Urinary bladder (tissue), 4 donors: ENCODE results near the gene TMEM151B. TPM values are rescaled to one million over a fixed set of nuclear protein-coding genes. Genes with fewer than 3 reads are reported as not detected.

Experiments used
- DNase-seq: peaks from one replicate; pipeline ENCODE4 v3.0.0-alpha.2; 2015; ENCODE audit errors: extremely low spot score
- H3K27ac ChIP-seq: one replicate; pipeline ENCODE4 v1.5.1; 2013; ENCODE audit warnings: low read depth, mild to moderate bottlenecking, moderate library complexity
- H3K36me3 ChIP-seq: one replicate; pipeline ENCODE4 v1.6.1; 2013; ENCODE audit warnings: mild to moderate bottlenecking, moderate library complexity; ENCODE audit not compliant: insufficient read depth
- H3K4me1 ChIP-seq: one replicate; pipeline ENCODE4 v1.6.1; 2013; ENCODE audit warnings: mild to moderate bottlenecking, moderate library complexity; ENCODE audit not compliant: insufficient read depth
- H3K4me3 ChIP-seq: one replicate; pipeline ENCODE4 v1.5.1; 2013; ENCODE audit warnings: low read depth, low read length
- WGBS: extraction: QIAGEN DNeasy Blood & Tissue Kit; methylation state at CpG from one replicate; pipeline ENCODE4 v1.1.7; 2013; 5-methylcytosine and 5-hydroxymethylcytosine counted together
- polyA plus RNA-seq: library from polyadenylated mRNA; stranded (reverse); fragments of 200-250 nt; gene quantifications from one replicate; pipeline ENCODE4 v1.2.3, GENCODE V29; 2013
- total RNA-seq: library from RNA; depleted of rRNA; stranded (reverse); fragments of >200 nt; gene quantifications from one replicate; pipeline ENCODE4 v1.2.3, GENCODE V29; 2014
- donor health status: healthy with polysubstance abuse.
- donor health status: healthy.

Gene TMEM151B
- total and polyA plus RNA-seq, 2 donors, result 0.48 to 0.54 TPM

GRCh38 chr6:44300292-44300823, 30.1 kb downstream of the TMEM151B start:
- Histone ChIP-seq H3K4me3 (no peak overlapping the region), H3K4me1 (peaks cover 2% of the 10 kb centered on the region), H3K36me3 (no peaks in the 10 kb centered on the region), H3K27ac (no peak overlapping the region)
- 89% methylated on average over 7 of the region's 7 CpGs for WGBS
- DNase-seq, result no peak

- DNase-seq, result no peak
Measured at GRCh38 chr6:44301106-44301505, 30.9 kb downstream of the TMEM151B start.

GRCh38 chr6:44301782-44302564, 31.7 kb downstream of the TMEM151B start:
- DNase-seq, result no peak
- whole genome bisulfite sequencing, result 92% methylated on average over 14 of the region's 14 CpGs
- Histone ChIP-seq H3K27ac (no peak overlapping the region), H3K36me3 (peaks cover 4% of the 10 kb centered on the region), H3K4me1 (peaks cover 2% of the 10 kb centered on the region), H3K4me3 (no peak overlapping the region)

More at GRCh38 chr6:44301106-44301505, 30.9 kb downstream of the TMEM151B start:
- H3K4me3 ChIP-seq, result no peak overlapping the region
- no peak overlapping the region for H3K27ac ChIP-seq
- peaks cover 4% of the 10 kb centered on the region for H3K36me3 ChIP-seq
- H3K4me1 ChIP-seq, result peaks cover 2% of the 10 kb centered on the region
- WGBS, result 93% methylated on average over 8 of the region's 8 CpGs

GRCh38 chr6:44302856-44303255, 32.6 kb downstream of the TMEM151B start:
- H3K36me3 ChIP-seq, result peaks cover 4% of the 10 kb centered on the region
- no peak overlapping the region for H3K27ac ChIP-seq
- DNase-seq, result no peak
- 97% methylated on average over 12 of the region's 12 CpGs for WGBS
- no peaks in the 10 kb centered on the region for H3K4me1 ChIP-seq
- no peak overlapping the region for H3K4me3 ChIP-seq

DNA sequence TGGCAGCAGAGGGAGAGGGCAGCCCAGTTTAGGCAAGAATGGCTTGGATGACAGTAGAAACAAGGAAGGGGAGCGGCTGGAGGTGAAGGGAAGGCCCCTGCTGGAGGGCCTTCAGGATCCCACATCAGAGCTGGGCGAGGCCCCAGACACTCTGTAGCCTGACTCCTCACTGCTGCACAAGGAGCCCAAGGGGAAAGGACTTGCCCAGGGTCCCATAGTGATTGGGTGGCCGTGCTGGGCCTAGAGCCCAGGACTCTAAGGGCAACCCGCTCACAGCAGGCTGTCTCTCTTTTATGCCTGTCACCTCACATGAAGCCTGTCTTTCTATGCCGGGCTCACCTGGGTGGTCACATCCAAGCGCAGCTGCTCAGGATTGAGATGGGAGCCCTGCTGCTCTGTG, 33.6 kb downstream of the TMEM151B start:
- DNase-seq, result no peak
- Histone ChIP-seq H3K4me1 (no peaks in the 10 kb centered on the region), H3K36me3 (peaks cover 4% of the 10 kb centered on the region), H3K27ac (no peak overlapping the region), H3K4me3 (no peak overlapping the region)
- 97% methylated on average over 6 of the region's 6 CpGs for WGBS

DNA sequence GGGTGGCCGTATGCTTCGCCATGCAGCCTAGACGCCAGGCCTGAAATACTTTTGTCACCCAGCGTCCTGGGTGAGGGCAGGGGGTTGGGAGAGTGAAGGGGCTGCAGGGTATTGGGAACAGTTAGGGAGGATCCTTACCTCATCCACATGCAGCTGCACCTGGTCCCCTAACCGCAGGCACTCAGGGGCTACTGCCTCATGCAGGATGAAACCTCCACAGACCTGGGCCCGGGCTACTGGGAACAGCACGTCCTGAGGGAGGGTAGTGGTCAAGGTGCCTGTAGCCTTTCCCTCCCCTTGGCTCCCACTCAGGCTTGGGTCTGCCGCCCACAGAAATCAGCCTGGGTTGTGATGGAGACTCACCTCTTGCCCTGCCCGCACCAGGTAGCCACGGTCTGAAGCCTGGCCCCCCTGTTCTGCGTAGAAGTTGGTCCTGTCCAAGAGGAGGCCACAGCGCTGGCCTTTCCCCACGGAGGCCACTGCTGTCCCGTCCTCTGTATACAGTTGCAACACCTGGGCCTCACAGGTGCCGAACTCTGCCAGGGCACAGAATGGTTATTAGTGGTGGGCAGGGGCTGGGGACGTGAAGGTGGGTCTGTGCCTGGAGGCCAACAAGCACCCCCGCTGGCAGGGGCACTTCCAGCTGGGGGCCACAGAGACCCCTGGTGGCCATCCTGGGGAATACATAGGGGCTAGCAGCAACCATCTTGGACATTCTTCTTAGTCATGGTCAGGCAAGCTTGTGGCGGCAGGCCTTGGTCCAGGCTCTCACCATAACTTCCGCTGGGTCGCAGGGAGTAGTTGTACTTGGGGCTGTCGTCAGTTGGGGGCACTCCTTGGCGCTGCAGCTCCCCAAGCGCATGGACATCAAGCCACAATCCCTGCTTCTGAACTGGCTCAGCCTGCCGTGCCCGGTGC, 34.3 kb downstream of the TMEM151B start:
- H3K27ac ChIP-seq, result no peak overlapping the region
- WGBS, result 83% methylated on average over 25 of the region's 25 CpGs
- no peak overlapping the region for H3K4me3 ChIP-seq
- peaks cover 4% of the 10 kb centered on the region for H3K36me3 ChIP-seq
- H3K4me1 ChIP-seq, result no peaks in the 10 kb centered on the region
- no peak for DNase-seq

GRCh38 chr6:44305200-44305725, 35.0 kb downstream of the TMEM151B start:
- 80% methylated on average over 5 of the region's 5 CpGs for WGBS
- H3K36me3 ChIP-seq, result peaks cover 4% of the 10 kb centered on the region
- H3K4me1 ChIP-seq, result no peaks in the 10 kb centered on the region
- no peak overlapping the region for H3K4me3 ChIP-seq
- DNase-seq, result no peak
- no peak overlapping the region for H3K27ac ChIP-seq

DNA sequence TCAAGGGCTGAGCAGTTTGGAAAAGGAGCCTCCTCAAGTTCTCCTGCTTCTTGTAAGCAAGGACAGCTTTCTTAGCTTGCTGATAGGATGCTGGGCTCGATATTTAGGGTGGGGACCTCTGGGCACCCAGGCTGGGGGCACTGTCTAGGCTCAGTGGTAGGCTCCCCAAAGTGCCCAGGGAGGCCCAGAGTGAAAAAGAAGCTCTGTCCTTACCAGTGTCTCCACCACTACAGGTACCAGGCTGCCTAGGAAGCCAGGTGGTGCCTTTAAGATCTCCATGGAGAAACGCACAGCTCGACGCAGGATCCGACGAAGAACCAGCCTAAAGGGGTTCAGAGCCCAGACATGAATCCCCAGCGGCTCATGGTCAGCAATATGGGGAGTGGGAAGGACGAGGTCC, 36.5 kb downstream of the TMEM151B start:
- DNase-seq, result no peak
- H3K4me1 ChIP-seq, result no peaks in the 10 kb centered on the region
- peaks cover 4% of the 10 kb centered on the region for H3K36me3 ChIP-seq
- 89% methylated on average over 8 of the region's 8 CpGs for WGBS
- H3K27ac ChIP-seq, result no peak overlapping the region
- no peak overlapping the region for H3K4me3 ChIP-seq

- peaks cover 4% of the 10 kb centered on the region for H3K36me3 ChIP-seq
- no peak for DNase-seq
- 95% methylated on average over 10 of the region's 10 CpGs for WGBS
Measured at GRCh38 chr6:44307217-44307616, 37.0 kb downstream of the TMEM151B start.

DNA sequence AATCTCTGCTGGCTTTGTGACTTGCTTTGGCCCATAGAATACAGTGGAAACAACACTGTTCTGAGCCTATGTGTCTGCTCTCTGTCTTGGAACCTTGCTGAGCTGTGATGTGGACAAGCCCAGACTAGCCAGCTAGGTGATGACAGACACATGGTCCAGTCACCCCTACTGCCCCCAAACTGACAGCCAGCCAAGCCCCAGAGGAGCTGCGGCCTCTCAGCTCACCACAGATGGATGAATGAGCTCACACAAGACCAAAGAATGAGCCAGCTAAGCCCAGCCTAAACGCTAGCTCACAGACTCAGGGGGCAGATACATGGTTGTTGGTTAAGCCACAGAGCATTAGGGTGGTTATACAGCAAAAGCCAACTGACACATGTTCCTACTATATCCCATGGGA, 38.8 kb downstream of the TMEM151B start:
- Histone ChIP-seq H3K36me3 (peaks cover 4% of the 10 kb centered on the region), H3K4me1 (peaks cover 3% of the 10 kb centered on the region), H3K4me3 (no peak overlapping the region), H3K27ac (no peak overlapping the region)
- DNase-seq, result no peak
- WGBS, result 71% methylated on average over 2 of the region's 2 CpGs

More at GRCh38 chr6:44307217-44307616, 37.0 kb downstream of the TMEM151B start:
- Histone ChIP-seq H3K4me3 (no peak overlapping the region), H3K27ac (no peak overlapping the region), H3K4me1 (no peaks in the 10 kb centered on the region)

- Histone ChIP-seq H3K4me1 (peaks cover 3% of the 10 kb centered on the region), H3K36me3 (peaks cover 4% of the 10 kb centered on the region), H3K27ac (no peak overlapping the region), H3K4me3 (no peak overlapping the region)
- no peak for DNase-seq
Measured at GRCh38 chr6:44309631-44310030, 39.4 kb downstream of the TMEM151B start.

- 93% methylated on average over 3 of the region's 3 CpGs for WGBS
- peaks cover 3% of the 10 kb centered on the region for H3K4me1 ChIP-seq
- peaks cover 4% of the 10 kb centered on the region for H3K36me3 ChIP-seq
- no peak overlapping the region for H3K27ac ChIP-seq
- no peak overlapping the region for H3K4me3 ChIP-seq
- no peak for DNase-seq
Measured at GRCh38 chr6:44310241-44310640, 40.0 kb downstream of the TMEM151B start.

GRCh38 chr6:44311304-44311703, 41.1 kb downstream of the TMEM151B start:
- Histone ChIP-seq H3K27ac (no peak overlapping the region), H3K4me3 (no peak overlapping the region), H3K4me1 (peaks cover 3% of the 10 kb centered on the region), H3K36me3 (no peaks in the 10 kb centered on the region)
- no peak for DNase-seq
- WGBS, result 64% methylated on average over 2 of the region's 2 CpGs
